ENCODE results near the gene SPATA2L.

GRCh38 chr16:89704281-89704680 lies 2.8 kb upstream of the SPATA2L start:
- no peak for TF ChIP-seq EZH2 (IDR thresholded peaks at IDR 0.05; ENCODE audit: low read depth, low read length, severe bottlenecking)
- peak in 1 of 3 experiments; percentile 20; a peak in 1 of 4 replicates for TF ChIP-seq CTCF (IDR thresholded peaks at IDR 0.05; ENCODE audit: control extremely low read depth in 1 of 3, insufficient read depth in 1 of 3, low read depth in 1 of 3, low read length in 3 of 3)
- TF ChIP-seq RNF2 (IDR thresholded peaks at IDR 0.05; ENCODE audit: borderline replicate concordance, low read depth, low read length, missing control alignments, poor library complexity, severe bottlenecking), result no peak
- TF ChIP-seq ASH2L (IDR thresholded peaks at IDR 0.05; ENCODE audit: low read length), result no peak
- no peak for TF ChIP-seq YY1 (IDR thresholded peaks at IDR 0.05; ENCODE audit: low read depth, low read length)
- no peak for TF ChIP-seq HDAC2 (IDR thresholded peaks at IDR 0.05; ENCODE audit: borderline replicate concordance in 1 of 2, low read depth in 2 of 2, low read length in 2 of 2)
- no peak for TF ChIP-seq CEBPB (IDR thresholded peaks at IDR 0.05; ENCODE audit: low read depth, low read length)
- no peak for TF ChIP-seq SP1 (IDR thresholded peaks at IDR 0.05; ENCODE audit: low read depth, low read length)
- no peak for TF ChIP-seq SIN3A (conservative IDR thresholded peaks at IDR 0.05 in 1 of 2, IDR thresholded peaks at IDR 0.05 in 1 of 2; ENCODE audit: low read depth in 1 of 2, low read length in 2 of 2)
- TF ChIP-seq POLR2A (IDR thresholded peaks at IDR 0.05; ENCODE audit: control extremely low read depth in 1 of 2, low read depth in 2 of 2, low read length in 2 of 2), result no peak

All from H1 (cell line).